Measurements from ENCODE around the gene KLHL34.

The KLHL34 gene, protein sequence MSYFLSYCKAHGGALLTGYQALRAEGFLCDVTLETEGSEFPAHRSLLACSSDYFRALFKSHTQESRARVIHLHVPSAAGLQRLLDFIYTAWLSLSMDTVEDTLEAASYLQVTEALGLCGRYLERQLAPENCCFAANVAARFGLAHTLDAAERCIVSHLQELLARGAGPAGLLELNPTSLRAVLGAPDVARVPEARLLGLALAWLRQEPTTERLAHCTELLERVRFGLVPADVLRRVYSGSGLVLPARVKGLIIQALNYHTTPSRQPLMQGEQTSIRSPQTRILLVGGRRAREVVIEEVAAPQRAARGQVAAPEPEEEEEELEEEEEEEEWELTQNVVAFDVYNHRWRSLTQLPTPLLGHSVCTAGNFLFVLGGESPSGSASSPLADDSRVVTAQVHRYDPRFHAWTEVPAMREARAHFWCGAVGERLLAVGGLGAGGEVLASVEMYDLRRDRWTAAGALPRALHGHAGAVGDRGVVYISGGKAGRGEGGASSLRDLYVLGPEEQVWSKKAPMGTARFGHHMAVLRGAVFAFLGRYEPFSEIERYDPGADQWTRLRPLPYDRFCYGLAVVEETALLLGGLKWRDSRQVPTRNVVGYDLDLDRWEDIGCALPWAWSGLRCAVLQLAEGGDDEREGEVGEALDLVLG

DNA sequence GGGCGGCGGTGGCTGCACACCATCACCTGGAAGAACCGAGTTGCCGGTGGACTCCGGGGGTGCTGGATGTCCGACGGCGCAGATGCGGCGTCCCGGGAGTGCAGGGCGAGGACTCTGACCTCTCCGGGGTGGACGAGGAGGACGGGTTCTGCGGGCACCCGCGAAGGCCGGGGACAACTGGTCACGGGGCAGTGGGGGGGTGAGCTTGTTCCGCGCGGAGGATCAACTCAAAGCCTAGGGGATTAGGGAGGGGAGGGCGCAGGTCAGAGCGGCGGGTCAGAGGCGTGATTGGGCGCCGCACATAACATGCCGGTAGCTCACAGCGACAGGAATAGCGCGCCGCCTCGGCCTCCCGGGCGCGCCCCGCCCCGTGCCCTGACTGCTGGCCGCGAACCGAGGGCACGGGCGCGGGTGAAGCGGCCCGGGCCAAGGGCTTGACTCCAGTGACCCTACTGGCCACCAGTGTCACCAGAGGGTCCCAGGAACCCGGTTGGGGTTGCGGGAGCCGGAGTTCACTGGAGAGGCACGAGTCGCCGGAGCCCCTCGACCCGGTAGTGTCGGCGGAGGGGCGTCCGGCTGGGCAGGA lies at the start of gene KLHL34:
Gene KLHL34 (minus strand): TSS at position 179 of the 586 bp plus-strand sequence. CDS start 542 bp downstream, outside the sequence.
- no peak for DNase-seq

DNA sequence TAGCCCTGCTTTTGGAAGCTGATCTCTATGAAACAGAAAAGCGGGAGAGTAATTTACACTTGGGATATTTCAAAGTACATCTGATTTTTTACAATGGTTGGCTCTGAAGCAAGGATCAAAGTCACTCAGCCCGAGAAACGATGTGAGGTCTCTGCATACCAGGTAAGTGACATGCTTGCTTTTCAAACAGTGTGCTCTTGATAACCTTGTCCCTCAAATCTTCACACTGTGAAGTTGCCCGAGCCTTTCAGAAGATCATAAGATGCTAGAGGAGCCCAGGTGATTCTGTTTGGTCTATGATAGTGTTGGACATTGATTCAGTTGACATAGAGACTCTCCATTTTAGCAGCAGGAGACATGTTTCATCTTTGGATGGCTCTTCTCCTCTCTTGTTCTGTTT lies 47.1 kb upstream of the KLHL34 start:
- no peak for DNase-seq

- DNase-seq, result no peak
Observed at GRCh38 chrX:21702725-21703124, 44.6 kb upstream of the KLHL34 start.

GRCh38 chrX:21700967-21701366 lies 42.8 kb upstream of the KLHL34 start:
- DNase-seq, result no peak

GRCh38 chrX:21700275-21700674 lies 42.1 kb upstream of the KLHL34 start:
- no peak for DNase-seq

GRCh38 chrX:21699136-21699535 lies 41.0 kb upstream of the KLHL34 start:
- no peak for DNase-seq

- DNase-seq, result no peak
Observed at GRCh38 chrX:21698272-21698671, 40.1 kb upstream of the KLHL34 start.

DNA sequence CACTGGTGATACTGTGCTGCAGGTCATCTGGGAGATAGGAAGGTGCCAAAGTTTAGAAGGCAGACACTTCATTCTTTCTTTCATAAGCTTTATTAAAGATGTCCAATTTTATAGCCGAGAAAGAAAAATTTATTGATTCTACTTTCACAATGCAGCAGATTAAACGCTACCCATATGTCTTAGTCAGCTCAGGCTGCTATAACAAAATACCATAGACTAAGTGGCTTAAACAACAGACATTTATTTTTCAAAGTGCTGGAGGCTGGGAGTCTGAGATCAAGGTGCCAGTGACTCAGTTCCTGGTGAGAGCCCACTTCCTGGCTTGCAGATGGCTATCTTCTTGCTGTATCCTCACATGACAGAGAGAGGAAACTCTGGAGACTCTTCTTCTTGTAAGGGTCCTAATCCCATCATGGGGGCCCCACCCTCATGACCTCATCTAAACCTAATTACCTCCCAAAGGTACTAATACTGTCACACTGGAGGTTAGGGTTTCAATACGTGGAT lies 33.4 kb upstream of the KLHL34 start:
- DNase-seq, result no peak

- no peak for DNase-seq
Observed at GRCh38 chrX:21683941-21684340, 25.8 kb upstream of the KLHL34 start.

DNA sequence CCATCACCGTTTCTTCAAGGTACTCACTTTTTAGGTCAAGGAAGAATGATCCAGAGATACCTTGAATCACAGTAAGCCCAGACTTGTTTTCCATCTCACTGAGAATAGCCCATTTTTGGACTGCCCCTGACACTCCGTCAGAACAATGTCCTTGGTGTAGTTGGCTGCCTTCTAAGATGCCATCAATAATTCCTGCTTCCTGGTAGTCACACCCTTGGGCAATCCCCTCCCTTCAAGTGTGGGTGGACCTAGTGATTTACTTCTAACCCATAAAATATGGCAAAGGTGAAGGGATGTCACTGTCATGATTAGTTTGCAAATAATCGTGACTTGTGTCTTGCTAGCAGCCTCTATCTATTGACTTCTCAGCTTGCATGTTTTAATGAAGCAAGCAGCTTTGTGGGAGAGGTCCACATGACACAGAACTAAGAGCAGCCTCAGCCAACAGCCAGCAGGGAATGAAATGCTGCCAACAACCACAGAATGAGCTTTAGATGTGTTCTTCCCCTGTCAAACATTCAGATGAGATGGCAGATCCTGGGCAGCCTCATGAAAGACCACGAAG lies 20.0 kb upstream of the KLHL34 start:
- DNase-seq, result no peak

DNA sequence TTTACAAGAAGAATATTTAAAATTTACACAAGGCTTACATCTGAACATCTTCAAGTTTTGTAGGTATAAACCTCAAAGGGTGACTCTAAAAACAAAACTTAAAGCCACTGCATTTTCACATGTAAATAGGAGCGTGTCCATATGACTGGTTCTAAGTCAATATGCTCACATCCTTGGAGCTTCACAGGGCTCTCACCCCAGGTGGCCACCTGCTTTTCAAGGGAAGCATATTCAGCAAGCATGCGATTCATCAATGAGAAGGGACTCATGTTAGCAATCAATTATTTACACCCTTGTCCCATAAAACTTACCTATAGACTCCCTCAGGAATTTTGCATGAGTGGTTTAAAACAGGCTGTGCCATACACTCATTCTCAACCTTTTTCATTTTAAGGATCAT lies 17.8 kb upstream of the KLHL34 start:
- no peak for DNase-seq

DNA sequence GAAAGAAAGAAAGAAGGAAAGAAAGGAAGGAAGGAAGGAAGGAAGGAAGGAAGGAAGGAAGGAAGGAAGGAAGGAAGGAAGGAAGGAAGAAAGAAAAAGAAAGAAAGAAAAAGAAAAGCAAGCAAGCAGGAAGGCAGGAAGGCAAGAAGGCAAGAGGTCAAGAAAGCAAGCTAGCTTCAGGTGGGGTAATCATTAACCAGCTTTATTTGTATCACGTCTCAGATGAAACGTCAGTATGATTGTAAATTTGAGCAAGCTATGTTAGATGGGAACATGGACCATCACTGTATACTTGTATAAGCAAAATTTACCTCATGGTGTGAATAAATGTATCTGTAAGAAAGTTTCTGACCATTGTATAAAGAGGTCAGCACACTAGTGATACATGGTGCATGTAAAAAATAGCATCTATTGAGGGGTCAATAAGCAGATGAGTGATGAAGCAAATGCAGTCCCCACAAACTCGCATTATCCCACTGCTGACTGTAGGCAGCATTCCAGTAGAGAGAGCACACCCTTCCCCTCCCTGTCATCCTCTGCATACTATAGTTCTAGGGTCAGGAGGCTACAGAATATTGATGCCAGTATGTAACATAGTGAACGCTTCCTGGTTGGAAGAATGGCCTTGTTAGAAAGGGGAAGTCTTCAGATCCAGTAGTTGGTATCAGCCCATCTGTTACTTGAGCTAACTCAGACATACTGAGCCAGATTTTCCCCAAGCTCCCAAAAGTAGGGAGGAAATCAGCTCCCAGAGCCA lies 16.5 kb upstream of the KLHL34 start:
- DNase-seq, result no peak

DNA sequence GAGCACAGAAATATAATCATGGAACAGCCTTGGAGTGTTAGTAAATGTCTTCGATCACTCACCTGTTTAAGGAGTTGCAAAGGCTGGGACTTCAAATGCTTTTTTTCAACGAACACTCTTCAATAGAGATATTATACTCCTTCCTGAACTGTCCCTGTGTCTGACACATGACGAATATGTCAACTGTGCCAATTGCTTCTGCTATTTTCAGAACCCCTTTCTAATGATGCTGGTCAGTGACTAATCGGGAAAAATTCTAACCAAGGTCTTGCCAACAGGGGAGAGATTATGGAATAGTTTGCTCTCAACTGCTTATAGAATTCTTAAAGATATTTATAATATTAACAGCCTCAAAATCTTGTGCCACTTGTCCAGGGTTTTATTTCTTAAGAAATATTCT lies 8.5 kb upstream of the KLHL34 start:
- DNase-seq, result no peak

- no peak for DNase-seq
Observed at GRCh38 chrX:21666252-21666651, 8.1 kb upstream of the KLHL34 start.

GRCh38 chrX:21662761-21663160 lies 4.6 kb upstream of the KLHL34 start:
- DNase-seq, result no peak

DNA sequence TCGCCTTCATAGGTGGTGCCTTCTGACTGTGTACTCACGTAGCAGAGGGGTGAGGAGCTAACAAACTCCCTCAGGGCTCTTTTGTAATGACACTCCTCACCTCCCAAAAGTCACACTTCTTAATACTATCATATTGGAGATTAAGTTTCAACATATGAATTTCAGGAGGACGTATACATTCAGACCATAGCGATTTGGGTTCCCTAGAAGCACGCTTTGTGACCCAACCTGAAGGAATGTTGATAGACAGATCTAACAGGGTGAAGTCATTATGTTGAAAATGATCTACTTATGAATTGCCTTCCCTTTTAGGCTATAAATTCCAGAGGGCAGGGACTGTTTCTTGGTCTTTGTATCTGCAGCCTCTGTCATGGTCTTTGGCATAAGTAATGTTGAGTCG lies 3.2 kb upstream of the KLHL34 start:
- no peak for DNase-seq

GRCh38 chrX:21660156-21660555 lies 2.0 kb upstream of the KLHL34 start:
- peak in 1 of 2 experiments; percentile 5 for DNase-seq

- DNase-seq, result no peak
Observed at GRCh38 chrX:21659320-21659719, 1.2 kb upstream of the KLHL34 start.

GRCh38 chrX:21658746-21659145 lies 616 bp upstream of the KLHL34 start:
- DNase-seq, result peak in 1 of 2 experiments; percentile 61

DNA sequence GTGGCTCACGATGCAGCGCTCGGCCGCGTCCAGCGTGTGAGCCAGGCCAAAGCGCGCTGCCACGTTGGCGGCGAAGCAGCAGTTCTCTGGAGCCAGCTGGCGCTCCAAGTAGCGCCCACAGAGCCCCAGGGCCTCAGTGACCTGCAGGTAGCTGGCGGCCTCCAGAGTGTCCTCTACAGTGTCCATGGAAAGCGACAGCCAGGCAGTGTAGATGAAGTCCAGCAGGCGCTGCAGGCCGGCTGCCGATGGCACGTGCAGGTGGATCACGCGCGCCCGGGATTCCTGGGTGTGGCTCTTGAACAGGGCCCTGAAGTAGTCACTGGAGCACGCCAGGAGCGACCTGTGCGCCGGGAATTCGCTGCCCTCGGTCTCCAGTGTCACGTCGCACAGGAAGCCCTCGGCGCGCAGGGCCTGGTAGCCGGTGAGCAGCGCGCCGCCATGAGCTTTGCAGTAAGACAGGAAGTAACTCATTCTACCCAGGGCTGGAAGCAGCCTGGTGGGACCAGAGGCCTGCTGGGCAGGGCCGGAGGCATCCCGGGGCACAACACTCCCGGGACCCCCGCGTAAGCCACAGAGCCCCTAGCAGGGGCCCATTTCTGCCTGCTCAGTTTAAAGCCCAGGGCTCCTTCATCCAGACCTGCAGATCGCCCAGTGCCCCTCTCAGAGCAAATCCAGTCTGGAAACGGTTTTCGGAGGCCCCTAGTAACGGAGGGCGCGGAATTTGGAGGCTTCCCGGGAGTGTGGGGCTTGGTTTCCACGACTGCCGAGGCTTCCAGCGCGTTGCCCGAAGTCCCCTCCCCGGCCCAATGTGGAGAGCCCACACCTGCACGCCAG lies 595 bp downstream of the KLHL34 start:
- DNase-seq, result no peak

- no peak for DNase-seq
Observed at GRCh38 chrX:21656587-21657317, 1.4 kb downstream of the KLHL34 start.

Measured in NCI-H524 (cell line).